Measurements from ENCODE around the gene DPYSL5.

- TF ChIP-seq TAF1 (IDR thresholded peaks at IDR 0.05; ENCODE audit: low read depth), result no peak
- TF ChIP-seq SMC3 (conservative IDR thresholded peaks at IDR 0.05; ENCODE audit: poor library complexity), result no peak
- TF ChIP-seq RAD21 (conservative IDR thresholded peaks at IDR 0.05), result no peak
- TF ChIP-seq CTCF (IDR thresholded peaks at IDR 0.05; ENCODE audit: poor library complexity, severe bottlenecking), result no peak
These were observed 50.0 kb downstream of the DPYSL5 start for GRCh38 chr2:26897807-26898479.

Data from neural cell (in vitro differentiated cells).